HepG2 (cell line): ENCODE results near the gene RAPSN. TPM values are rescaled to one million over a fixed set of nuclear protein-coding genes. Genes with fewer than 3 reads are reported as not detected.

ENCODE experiments used
- ATAD3A ChIP-seq: sonication (generic); formaldehyde crosslinking; IDR thresholded peaks from 2 replicates; pipeline ENCODE4 v1.4.0; 2020; ENCODE audit warnings: missing genetic modification reagents
- BRCA1 ChIP-seq: sonication (generic); formaldehyde crosslinking; IDR thresholded peaks from 2 replicates; pipeline ENCODE4 v1.4.0; 2020; ENCODE audit warnings: missing genetic modification reagents
- CBFB ChIP-seq: sonication (generic); formaldehyde crosslinking; IDR thresholded peaks from 2 replicates; pipeline ENCODE4 v1.4.0; 2020; ENCODE audit warnings: missing genetic modification reagents
- CCAR2 ChIP-seq: fragments of 200-400 bp; formaldehyde crosslinking; optimal IDR thresholded peaks from 2 replicates; pipeline ENCODE3; 2018; ENCODE audit warnings: low read depth, mild to moderate bottlenecking, low read length, moderate library complexity
- CREM ChIP-seq, 2 experiments: sonication (generic) in 1 of 2; formaldehyde crosslinking in 1 of 2; IDR thresholded peaks; 2 replicates each; pipeline versions ENCODE4 v1.4.0 to v1.6.1; 2016 to 2020; ENCODE audit warnings: antibody characterized with exemption in 1 of 2, mild to moderate bottlenecking in 1 of 2, missing genetic modification reagents in 1 of 2
- HMG20B ChIP-seq: conservative IDR thresholded peaks from 2 replicates; pipeline ENCODE4 v1.6.1; 2016; ENCODE audit warnings: missing genetic modification reagents, missing compliant biosample characterization
- IKZF1 ChIP-seq: fragments of 450-650 bp; IDR thresholded peaks from 2 replicates; pipeline ENCODE4 v1.7.1; 2016
- IRF2 ChIP-seq: IDR thresholded peaks from 2 replicates; pipeline ENCODE4 v1.6.1; 2018; ENCODE audit warnings: missing genetic modification reagents, missing compliant biosample characterization
- KLF16 ChIP-seq, 2 experiments: sonication (generic) in 1 of 2; formaldehyde crosslinking in 1 of 2; IDR thresholded peaks; 2 replicates each; pipeline versions ENCODE4 v1.6.1 to v1.8.0; 2016 to 2023; ENCODE audit warnings: missing genetic modification reagents in 2 of 2, missing compliant biosample characterization in 1 of 2
- MXI1 ChIP-seq: IDR thresholded peaks from 3 replicates; pipeline ENCODE4 v1.6.1; 2012; ENCODE audit warnings: low read depth, low read length, inconsistent platforms, borderline replicate concordance
- NFRKB ChIP-seq: fragments of 450-650 bp; IDR thresholded peaks from 2 replicates; pipeline ENCODE4 v1.6.1; 2017
- NONO ChIP-seq, 2 experiments: fragments of 450-650 bp in 1 of 2; sonication (generic) in 1 of 2; formaldehyde crosslinking in 1 of 2; IDR thresholded peaks in 1 of 2; conservative IDR thresholded peaks in 1 of 2; 2 replicates each; pipeline versions ENCODE4 v1.6.1 to v1.8.0; 2017 to 2022; ENCODE audit warnings: mild to moderate bottlenecking in 1 of 2, missing genetic modification reagents in 1 of 2, moderate library complexity in 1 of 2
- PAF1 ChIP-seq: IDR thresholded peaks from 2 replicates; pipeline ENCODE4 v1.6.1; 2016; ENCODE audit warnings: missing genetic modification reagents, missing compliant biosample characterization
- POLR2AphosphoS5 ChIP-seq: IDR thresholded peaks from 2 replicates; pipeline ENCODE4 v1.6.1; 2012; ENCODE audit warnings: low read depth, low read length
- RARA ChIP-seq: IDR thresholded peaks from 2 replicates; pipeline ENCODE4 v1.6.1; 2016; ENCODE audit warnings: missing genetic modification reagents, missing compliant biosample characterization
- RFXAP ChIP-seq: sonication (generic); formaldehyde crosslinking; IDR thresholded peaks from 2 replicates; pipeline ENCODE4 v1.4.0; 2020; ENCODE audit warnings: missing genetic modification reagents, borderline replicate concordance
- SIN3B ChIP-seq: fragments of 150-350 bp; IDR thresholded peaks from 2 replicates; pipeline ENCODE4 v1.6.1; 2014; ENCODE audit warnings: low read length
- SPEN ChIP-seq: sonication (generic); formaldehyde crosslinking; IDR thresholded peaks from 2 replicates; pipeline ENCODE4 v1.5.1; 2020; ENCODE audit warnings: low read depth, mild to moderate bottlenecking, missing genetic modification reagents
- ZNF180 ChIP-seq: sonication (generic); formaldehyde crosslinking; IDR thresholded peaks from 2 replicates; pipeline ENCODE4 v1.4.0; 2020; ENCODE audit warnings: low read depth, missing genetic modification reagents, borderline replicate concordance
- ZNF292 ChIP-seq: sonication (generic); formaldehyde crosslinking; IDR thresholded peaks from 2 replicates; pipeline ENCODE4 v1.8.1; 2022; ENCODE audit warnings: mild to moderate bottlenecking, low read depth, missing genetic modification reagents, borderline replicate concordance
- ZNF326 ChIP-seq: sonication (generic); formaldehyde crosslinking; IDR thresholded peaks from 2 replicates; pipeline ENCODE4 v1.4.0; 2020; ENCODE audit warnings: missing genetic modification reagents, borderline replicate concordance
- ZNF550 ChIP-seq: sonication (generic); formaldehyde crosslinking; IDR thresholded peaks from 2 replicates; pipeline ENCODE4 v1.4.0; 2020; ENCODE audit warnings: mild to moderate bottlenecking, missing genetic modification reagents, borderline replicate concordance
- ZNF556 ChIP-seq: sonication (generic); formaldehyde crosslinking; IDR thresholded peaks from 2 replicates; pipeline ENCODE4 v1.4.0; 2020; ENCODE audit warnings: mild to moderate bottlenecking, missing genetic modification reagents, borderline replicate concordance
- ZNF616 ChIP-seq: sonication (generic); formaldehyde crosslinking; IDR thresholded peaks from 2 replicates; pipeline ENCODE4 v1.5.0; 2020; ENCODE audit warnings: low read depth, mild to moderate bottlenecking, missing genetic modification reagents
- ZNF768 ChIP-seq: sonication (generic); formaldehyde crosslinking; IDR thresholded peaks from 2 replicates; pipeline ENCODE4 v1.4.0; 2020; ENCODE audit warnings: missing genetic modification reagents
- polyA plus RNA-seq, 8 experiments: library from polyadenylated mRNA; depleted of rRNA in 3 of 8; stranded (reverse) in 7 of 8; unstranded in 1 of 8; fragments of >200 nt; fragmentation: Illumina TruSeq in 4 of 8; extraction: Trizol in 4 of 8; gene quantifications; 2 replicates each; pipeline versions ENCODE4 v1.2.1 to v1.2.3, GENCODE V29; 2011 to 2016; ENCODE audit warnings: low read depth in 4 of 8, missing spikeins in 1 of 8, mixed read lengths in 1 of 8; ENCODE audit not compliant: insufficient read depth in 1 of 8
- total RNA-seq, 5 experiments: library from RNA; depleted of rRNA; stranded (reverse); fragments of >200 nt; fragmentation: Illumina TruSeq; extraction: Trizol; gene quantifications; 2 replicates each; pipeline ENCODE4 v1.2.3, GENCODE V29; 2016; ENCODE audit warnings: low read depth in 1 of 5
- TF ChIP-seq, protein P1 (sequence below): sonication (generic); formaldehyde crosslinking; IDR thresholded peaks from 2 replicates; pipeline ENCODE4 v1.4.0; 2020; ENCODE audit warnings: missing genetic modification reagents
- TF ChIP-seq, protein P2 (sequence below): sonication (generic); formaldehyde crosslinking; IDR thresholded peaks from 2 replicates; pipeline ENCODE4 v1.9.0; 2021; ENCODE audit warnings: missing genetic modification reagents, borderline replicate concordance

The RAPSN gene
- total and polyA plus RNA-seq, 2 of the 13 experiments (the other 11 are each of a cell fraction or from before 2014, with no cell fraction given): 0.15 to 1.2 TPM

DNA sequence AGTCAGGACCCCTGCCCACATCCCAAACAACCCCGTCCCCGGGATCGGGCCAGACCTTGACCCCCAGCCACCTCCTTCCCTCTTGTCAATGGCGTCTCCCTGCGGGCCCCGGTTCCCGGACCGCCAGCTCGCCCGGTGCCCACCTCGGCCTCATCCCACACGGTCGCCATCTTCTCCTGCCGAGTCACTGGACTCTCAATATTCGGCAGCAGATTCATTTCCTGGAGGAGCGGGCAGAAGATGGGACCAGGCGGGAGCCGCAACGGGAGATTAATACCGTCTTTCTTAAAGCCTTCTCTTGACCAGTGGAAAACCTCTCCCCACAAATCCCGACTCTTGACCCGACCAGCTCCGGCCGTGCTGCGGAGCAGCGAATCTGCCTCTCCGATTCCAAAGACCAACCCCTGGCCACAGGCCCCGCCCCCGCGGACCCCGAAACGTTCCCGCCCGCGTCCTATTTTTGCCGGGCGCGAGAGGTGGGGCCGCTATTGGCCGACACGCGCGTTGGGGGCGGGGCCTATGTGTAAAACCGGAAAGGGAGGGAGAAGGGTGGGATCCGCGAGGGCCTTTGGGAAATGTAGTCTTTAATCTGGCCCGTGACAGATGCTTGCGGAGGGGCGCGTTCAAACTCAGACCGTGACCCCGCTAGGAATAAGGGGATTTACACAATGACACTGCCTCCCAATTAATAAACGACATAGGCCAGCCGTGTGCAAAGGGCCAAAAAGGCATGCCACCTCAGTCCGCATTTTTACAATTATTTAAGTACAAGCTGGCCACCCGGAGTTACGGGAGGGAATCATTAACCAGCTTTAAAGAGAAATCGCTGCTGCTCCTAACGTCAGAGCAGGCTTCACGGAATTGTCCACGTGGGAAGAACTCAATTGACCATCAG is 22.6 kb downstream of the RAPSN start, which contains the start of gene PSMC3 (continued):
- TF ChIP-seq RFXAP (CRISPR knock-in tag) (peak; percentile 70), ZNF180 (CRISPR knock-in tag) (0 out of 2 replicates have a peak, but pooled peaks have one; percentile 47), ZNF556 (CRISPR knock-in tag) (peak; percentile 6; the same call in 1 of the 2 replicates), CREM (IDR thresholded peaks at IDR 0.05) (peak; percentile 84), CREM (CRISPR knock-in tag; IDR thresholded peaks at IDR 0.05) (no peak), ZNF550 (CRISPR knock-in tag) (no peak), PAF1 (CRISPR knock-in tag) (no peak), ZNF616 (no peak), ATAD3A (no peak), IKZF1 (no peak), IRF2 (CRISPR knock-in tag) (peak; percentile 79; the same call in 1 of the 2 replicates), NFRKB (peak; percentile 76; the same call in 1 of the 2 replicates), CCAR2 (no peak), MXI1 (no peak; the same call in 2 of the 3 replicates), KLF16 (CRISPR knock-in tag; IDR thresholded peaks at IDR 0.05) (0 out of 4 replicates have a peak, but pooled peaks of 1 of the 2 experiments have one; percentile 58), BRCA1 (CRISPR knock-in tag) (0 out of 2 replicates have a peak, but pooled peaks have one; percentile 13), POLR2AphosphoS5 (peak; percentile 76), SPEN (peak; percentile 94), ZNF292 (no peak), RARA (no peak), HMG20B (CRISPR knock-in tag) (no peak), CBFB (CRISPR knock-in tag) (0 out of 2 replicates have a peak, but pooled peaks have one; percentile 29), ZNF768 (CRISPR knock-in tag) (peak; percentile 53; the same call in 1 of the 2 replicates), SIN3B (peak; percentile 69; the same call in 1 of the 2 replicates), NONO (IDR thresholded peaks at IDR 0.05) (no peak), NONO (CRISPR knock-in tag; conservative IDR thresholded peaks at IDR 0.05) (peak; percentile 43; the same call in 1 of the 2 replicates), ZNF326 (no peak)
- TF ChIP-seq, protein P1, sequence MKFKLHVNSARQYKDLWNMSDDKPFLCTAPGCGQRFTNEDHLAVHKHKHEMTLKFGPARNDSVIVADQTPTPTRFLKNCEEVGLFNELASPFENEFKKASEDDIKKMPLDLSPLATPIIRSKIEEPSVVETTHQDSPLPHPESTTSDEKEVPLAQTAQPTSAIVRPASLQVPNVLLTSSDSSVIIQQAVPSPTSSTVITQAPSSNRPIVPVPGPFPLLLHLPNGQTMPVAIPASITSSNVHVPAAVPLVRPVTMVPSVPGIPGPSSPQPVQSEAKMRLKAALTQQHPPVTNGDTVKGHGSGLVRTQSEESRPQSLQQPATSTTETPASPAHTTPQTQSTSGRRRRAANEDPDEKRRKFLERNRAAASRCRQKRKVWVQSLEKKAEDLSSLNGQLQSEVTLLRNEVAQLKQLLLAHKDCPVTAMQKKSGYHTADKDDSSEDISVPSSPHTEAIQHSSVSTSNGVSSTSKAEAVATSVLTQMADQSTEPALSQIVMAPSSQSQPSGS (CRISPR knock-in tag): no peak
- TF ChIP-seq, protein P2, sequence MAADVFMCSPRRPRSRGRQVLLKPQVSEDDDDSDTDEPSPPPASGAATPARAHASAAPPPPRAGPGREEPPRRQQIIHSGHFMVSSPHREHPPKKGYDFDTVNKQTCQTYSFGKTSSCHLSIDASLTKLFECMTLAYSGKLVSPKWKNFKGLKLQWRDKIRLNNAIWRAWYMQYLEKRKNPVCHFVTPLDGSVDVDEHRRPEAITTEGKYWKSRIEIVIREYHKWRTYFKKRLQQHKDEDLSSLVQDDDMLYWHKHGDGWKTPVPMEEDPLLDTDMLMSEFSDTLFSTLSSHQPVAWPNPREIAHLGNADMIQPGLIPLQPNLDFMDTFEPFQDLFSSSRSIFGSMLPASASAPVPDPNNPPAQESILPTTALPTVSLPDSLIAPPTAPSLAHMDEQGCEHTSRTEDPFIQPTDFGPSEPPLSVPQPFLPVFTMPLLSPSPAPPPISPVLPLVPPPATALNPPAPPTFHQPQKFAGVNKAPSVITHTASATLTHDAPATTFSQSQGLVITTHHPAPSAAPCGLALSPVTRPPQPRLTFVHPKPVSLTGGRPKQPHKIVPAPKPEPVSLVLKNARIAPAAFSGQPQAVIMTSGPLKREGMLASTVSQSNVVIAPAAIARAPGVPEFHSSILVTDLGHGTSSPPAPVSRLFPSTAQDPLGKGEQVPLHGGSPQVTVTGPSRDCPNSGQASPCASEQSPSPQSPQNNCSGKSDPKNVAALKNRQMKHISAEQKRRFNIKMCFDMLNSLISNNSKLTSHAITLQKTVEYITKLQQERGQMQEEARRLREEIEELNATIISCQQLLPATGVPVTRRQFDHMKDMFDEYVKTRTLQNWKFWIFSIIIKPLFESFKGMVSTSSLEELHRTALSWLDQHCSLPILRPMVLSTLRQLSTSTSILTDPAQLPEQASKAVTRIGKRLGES: no peak
